ENCODE data around the gene MINPP1. TPM values are rescaled to one million over a fixed set of nuclear protein-coding genes. Genes with fewer than 3 reads are reported as not detected.

The MINPP1 gene
- total and polyA plus RNA-seq, 2 of the 4 experiments (the other 2 are of a cell fraction) = 11.7 to 14.4 TPM

DNA sequence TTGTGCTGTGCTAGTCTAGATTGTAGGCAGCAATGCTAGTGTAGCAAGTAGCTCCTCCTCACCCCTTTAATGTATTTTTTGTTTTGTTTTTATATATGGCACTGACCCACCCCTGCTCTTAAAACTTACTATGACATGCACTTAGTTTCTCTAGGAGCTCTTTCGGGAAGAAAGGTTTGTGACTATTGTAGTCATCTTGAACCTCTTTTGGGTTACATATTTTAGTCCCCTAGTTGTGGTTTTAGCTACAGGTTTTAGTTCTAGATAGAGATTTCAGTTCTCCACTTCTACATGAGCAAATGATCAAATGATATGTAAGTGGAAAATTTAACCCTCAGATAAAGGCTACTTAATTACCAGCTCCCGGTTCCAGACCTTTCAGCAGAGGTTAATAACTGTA lies 14.9 kb downstream of the MINPP1 start:
- POLR2A ChIA-PET (ENCODE audit: unreplicated experiment) = no interaction called here
- BruUV-seq (replicated peaks) = no TSS peak
- TF ChIP-seq MAZ (IDR thresholded peaks at IDR 0.05; ENCODE audit: borderline replicate concordance, low read depth, low read length) = no peak
- TF ChIP-seq, protein P1, sequence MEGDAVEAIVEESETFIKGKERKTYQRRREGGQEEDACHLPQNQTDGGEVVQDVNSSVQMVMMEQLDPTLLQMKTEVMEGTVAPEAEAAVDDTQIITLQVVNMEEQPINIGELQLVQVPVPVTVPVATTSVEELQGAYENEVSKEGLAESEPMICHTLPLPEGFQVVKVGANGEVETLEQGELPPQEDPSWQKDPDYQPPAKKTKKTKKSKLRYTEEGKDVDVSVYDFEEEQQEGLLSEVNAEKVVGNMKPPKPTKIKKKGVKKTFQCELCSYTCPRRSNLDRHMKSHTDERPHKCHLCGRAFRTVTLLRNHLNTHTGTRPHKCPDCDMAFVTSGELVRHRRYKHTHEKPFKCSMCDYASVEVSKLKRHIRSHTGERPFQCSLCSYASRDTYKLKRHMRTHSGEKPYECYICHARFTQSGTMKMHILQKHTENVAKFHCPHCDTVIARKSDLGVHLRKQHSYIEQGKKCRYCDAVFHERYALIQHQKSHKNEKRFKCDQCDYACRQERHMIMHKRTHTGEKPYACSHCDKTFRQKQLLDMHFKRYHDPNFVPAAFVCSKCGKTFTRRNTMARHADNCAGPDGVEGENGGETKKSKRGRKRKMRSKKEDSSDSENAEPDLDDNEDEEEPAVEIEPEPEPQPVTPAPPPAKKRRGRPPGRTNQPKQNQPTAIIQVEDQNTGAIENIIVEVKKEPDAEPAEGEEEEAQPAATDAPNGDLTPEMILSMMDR (conservative IDR thresholded peaks at IDR 0.05; ENCODE audit: low read depth, low read length) = no peak
- TF ChIP-seq RAD21 (IDR thresholded peaks at IDR 0.05; ENCODE audit: low read length) = no peak
- TF ChIP-seq NFE2L2 (IDR thresholded peaks at IDR 0.05; ENCODE audit: low read depth, low read length) = no peak
- no peak for TF ChIP-seq RCOR1 (IDR thresholded peaks at IDR 0.05; ENCODE audit: insufficient replicate concordance, low read length)
- TF ChIP-seq CEBPB (IDR thresholded peaks at IDR 0.05; ENCODE audit: low read depth, low read length) = no peak
- no peak for TF ChIP-seq RFX5 (IDR thresholded peaks at IDR 0.05; ENCODE audit: low read depth, low read length)
- no peak for TF ChIP-seq CHD1 (IDR thresholded peaks at IDR 0.05; ENCODE audit: low read depth, low read length)
- no peak for TF ChIP-seq SMC3 (IDR thresholded peaks at IDR 0.05; ENCODE audit: low read depth, low read length)
- TF ChIP-seq MAFK (IDR thresholded peaks at IDR 0.05; ENCODE audit: low read depth, low read length) = no peak
- TF ChIP-seq MXI1 (IDR thresholded peaks at IDR 0.05; ENCODE audit: borderline replicate concordance, low read depth, low read length) = no peak
- no peak for TF ChIP-seq FOS (IDR thresholded peaks at IDR 0.05; ENCODE audit: low read depth, low read length)
- no peak for TF ChIP-seq POLR2A (IDR thresholded peaks at IDR 0.05; ENCODE audit: low read depth, low read length)

More for the DNA sequence above, 14.9 kb downstream of the MINPP1 start:
- CTCF ChIA-PET = no interaction called here
- Histone ChIP-seq H3K18ac (ENCODE audit: low read depth, low read length) (no peak overlapping the region), H3K9me1 (ENCODE audit: insufficient read depth, low read length) (no peaks in the 10 kb centered on the region), H3K4me3 (ENCODE audit: insufficient read depth, low read depth, low read length) (no peak overlapping the region), H4K91ac (ENCODE audit: insufficient read depth, low read depth, low read length) (no peak overlapping the region), H2BK15ac (ENCODE audit: low read depth, low read length) (no peak overlapping the region), H3K27me3 (ENCODE audit: control insufficient read depth, insufficient read depth, low read length) (no peaks in the 10 kb centered on the region), H4K20me1 (ENCODE audit: insufficient read depth, low read length) (no peaks in the 10 kb centered on the region), H3K4me1 (ENCODE audit: control insufficient read depth, insufficient read depth, low read length) (no peaks in the 10 kb centered on the region), H3K79me1 (ENCODE audit: low read depth in 1 of 2, low read length in 2 of 2) (peaks cover 2 to 11% of the 10 kb centered on the region in 2 experiments; a peak in 3 of 4 replicates), H3K27ac (ENCODE audit: insufficient read depth, low read length) (no peak overlapping the region), H3K56ac (ENCODE audit: extremely low read depth, insufficient read depth, low read length) (no peak overlapping the region), H3K23ac (ENCODE audit: low read depth, low read length) (no peak overlapping the region), H3K4ac (ENCODE audit: low read depth, low read length) (no peak overlapping the region), H2BK20ac (ENCODE audit: low read depth, low read length) (no peak overlapping the region), H2AK9ac (replicated peaks; ENCODE audit: low read depth, low read length, poor library complexity) (no peak overlapping the region), H2BK120ac (ENCODE audit: low read depth, low read length) (no peak overlapping the region), H3K14ac (replicated peaks; ENCODE audit: low read depth, low read length) (no peak overlapping the region), H4K8ac (ENCODE audit: low read depth in 2 of 2, low read length in 2 of 2) (no peak overlapping the region), H2BK5ac (ENCODE audit: low read depth, low read length, poor library complexity, severe bottlenecking) (no peak overlapping the region), H3K36me3 (ENCODE audit: control insufficient read depth, insufficient read depth, low read length) (peaks cover 16% of the 10 kb centered on the region), H3K9me3 (ENCODE audit: control insufficient read depth, insufficient read depth, low read length) (no peaks in the 10 kb centered on the region), H2AFZ (replicated peaks; ENCODE audit: low read length, poor library complexity) (no peak overlapping the region), H2AK5ac (ENCODE audit: low read depth, low read length) (no peak overlapping the region), H3K9ac (ENCODE audit: low read depth, low read length) (no peak overlapping the region), H4K5ac (ENCODE audit: low read depth, low read length) (no peak overlapping the region), H3K4me2 (ENCODE audit: low read depth, low read length) (no peak overlapping the region)
- in situ Hi-C loops (cut with MboI; ENCODE audit: low sequenced_read_pairs) (loop anchor here (25.0 kb wide), 1 partner anchor 307 kb away; no protein-coding TSS in a partner anchor), intact Hi-C loops (cut with micrococcal nuclease) (no loop called here), dilution Hi-C loops (cut with HindIII; ENCODE audit: low sequenced_read_pairs, unreplicated experiment) (no loop called here)
- ATAC-seq (ENCODE audit: low read depth) (no peak), DNase-seq (no peak)
- whole genome bisulfite sequencing, 2 experiments (ENCODE audit: extremely low coverage in 2 of 2, insufficient read length in 1 of 2) = no CpG with 5 or more reads among the region's 2 CpGs
